Loucy (cell line): ENCODE data around the gene CYP4A22.

Experiments
- CTCF ChIP-seq: fragments of 200-600 bp; sonication (generic); conservative IDR thresholded peaks from 2 replicates; pipeline ENCODE4 v1.5.1; 2014; ENCODE audit warnings: mild to moderate bottlenecking, antibody characterized with exemption, low read length
- EZH2phosphoT487 ChIP-seq: fragments of 200-600 bp; IDR thresholded peaks from 2 replicates; pipeline ENCODE4 v1.6.1; 2018; ENCODE audit warnings: antibody characterized with exemption, mild to moderate bottlenecking, moderate library complexity, borderline replicate concordance

- TF ChIP-seq CTCF (no peak), EZH2phosphoT487 (no peak)
Measured at GRCh38 chr1:47198214-47198613, 61.0 kb downstream of the CYP4A22 start.
